COLO829 (cell line): ENCODE data around the gene ZDHHC7.
A peak's percentile ranks its signal among the peaks of the same experiment; 100 is the strongest.
"Not testable (repeated sequence)": the region's sequence is repeated elsewhere in the genome, so short reads cannot be mapped to it uniquely, and the experiment has no call there.

Experiments used
- DNase-seq: peaks from one replicate; pipeline ENCODE4 v3.0.0; 2012; ENCODE audit warnings: low spot score

The ZDHHC7 gene

GRCh38 chr16:85010931-85011845 lies at the start of gene ZDHHC7:
Gene ZDHHC7, minus strand, starts transcription at chr16:85011535. Its CDS starts 20,917 bp downstream, at chr16:84990618.
- peak; percentile 61 for DNase-seq

- DNase-seq = no peak
Observed at GRCh38 chr16:85058909-85059308, 47.6 kb upstream of the ZDHHC7 start.

- DNase-seq = no peak
Observed at GRCh38 chr16:85057948-85058347, 46.6 kb upstream of the ZDHHC7 start.

GRCh38 chr16:85057212-85057889 lies 46.0 kb upstream of the ZDHHC7 start:
- DNase-seq = no peak

- no peak for DNase-seq
Observed at GRCh38 chr16:85056211-85056748, 44.9 kb upstream of the ZDHHC7 start.

GRCh38 chr16:85055493-85056210 lies 44.3 kb upstream of the ZDHHC7 start:
- peak; percentile 1 for DNase-seq

- DNase-seq = no peak
Observed at GRCh38 chr16:85054948-85055492, 43.7 kb upstream of the ZDHHC7 start.

- DNase-seq = not testable (repeated sequence)
Observed at GRCh38 chr16:85054321-85054720, 43.0 kb upstream of the ZDHHC7 start.

- no peak for DNase-seq
Observed at GRCh38 chr16:85052536-85052935, 41.2 kb upstream of the ZDHHC7 start.

- DNase-seq = no peak
Observed at GRCh38 chr16:85051683-85052082, 40.3 kb upstream of the ZDHHC7 start.

- no peak for DNase-seq
Observed at GRCh38 chr16:85051067-85051581, 39.8 kb upstream of the ZDHHC7 start.

GRCh38 chr16:85049706-85050305 lies 38.5 kb upstream of the ZDHHC7 start:
- DNase-seq = no peak

- no peak for DNase-seq
Observed at GRCh38 chr16:85048921-85049562, 37.7 kb upstream of the ZDHHC7 start.

GRCh38 chr16:85047867-85048455 lies 36.6 kb upstream of the ZDHHC7 start:
- DNase-seq = no peak

- DNase-seq = no peak
Observed at GRCh38 chr16:85046931-85047866, 35.9 kb upstream of the ZDHHC7 start.

- DNase-seq = no peak
Observed at GRCh38 chr16:85046472-85046916, 35.2 kb upstream of the ZDHHC7 start.

GRCh38 chr16:85045641-85046471 lies 34.5 kb upstream of the ZDHHC7 start:
- DNase-seq = no peak

GRCh38 chr16:85045077-85045476 lies 33.7 kb upstream of the ZDHHC7 start:
- DNase-seq = no peak
